Left renal pelvis (tissue), 4 donors: ENCODE results near the gene TAS2R46. TPM values are rescaled to one million over a fixed set of nuclear protein-coding genes. Genes with fewer than 3 reads are reported as not detected.
"Not testable (repeated sequence)": the region's sequence is repeated elsewhere in the genome, so short reads cannot be mapped to it uniquely, and the experiment has no call there.

ENCODE experiments used
- DNase-seq, 4 donors: peaks; one replicate each; pipeline ENCODE4 v3.0.0-alpha.2; 2013; ENCODE audit warnings: low read depth in 4 of 4, low spot score in 3 of 4
- polyA plus RNA-seq, 4 donors: library from polyadenylated mRNA; unstranded; fragments of 120-200 nt; gene quantifications; one replicate each; pipeline ENCODE4 v1.2.1, GENCODE V29; 2013; ENCODE audit not compliant: insufficient read length in 4 of 4

TAS2R46 gene, protein sequence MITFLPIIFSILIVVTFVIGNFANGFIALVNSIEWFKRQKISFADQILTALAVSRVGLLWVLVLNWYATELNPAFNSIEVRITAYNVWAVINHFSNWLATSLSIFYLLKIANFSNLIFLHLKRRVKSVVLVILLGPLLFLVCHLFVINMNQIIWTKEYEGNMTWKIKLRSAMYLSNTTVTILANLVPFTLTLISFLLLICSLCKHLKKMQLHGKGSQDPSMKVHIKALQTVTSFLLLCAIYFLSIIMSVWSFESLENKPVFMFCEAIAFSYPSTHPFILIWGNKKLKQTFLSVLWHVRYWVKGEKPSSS
- under 1 TPM in 1 of 4 donors, not detected in 3; 0.27 TPM for polyA plus RNA-seq

DNA sequence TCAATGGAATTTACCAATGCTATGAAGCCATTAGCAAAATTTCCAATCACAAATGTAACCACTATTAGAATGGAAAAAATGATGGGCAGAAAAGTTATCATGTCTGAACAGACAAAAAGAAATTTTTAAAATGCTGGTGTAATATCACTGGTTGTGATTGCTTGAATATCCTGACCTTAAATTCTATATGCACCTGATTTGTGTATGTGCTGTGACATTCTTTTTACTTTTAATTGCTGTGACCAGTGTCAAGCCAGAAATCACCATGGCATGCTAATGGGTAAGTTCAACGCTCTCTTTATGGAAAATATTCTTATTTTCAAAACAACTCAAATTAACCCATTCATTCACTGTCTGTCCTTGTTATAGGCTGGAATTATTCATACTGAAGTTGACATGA, at the start of gene TAS2R46:
Gene TAS2R46 (minus strand): TSS at position 101 of the 400 bp plus-strand sequence. CDS start 0 bp downstream, at position 101.
- DNase-seq: not testable (repeated sequence)

DNA sequence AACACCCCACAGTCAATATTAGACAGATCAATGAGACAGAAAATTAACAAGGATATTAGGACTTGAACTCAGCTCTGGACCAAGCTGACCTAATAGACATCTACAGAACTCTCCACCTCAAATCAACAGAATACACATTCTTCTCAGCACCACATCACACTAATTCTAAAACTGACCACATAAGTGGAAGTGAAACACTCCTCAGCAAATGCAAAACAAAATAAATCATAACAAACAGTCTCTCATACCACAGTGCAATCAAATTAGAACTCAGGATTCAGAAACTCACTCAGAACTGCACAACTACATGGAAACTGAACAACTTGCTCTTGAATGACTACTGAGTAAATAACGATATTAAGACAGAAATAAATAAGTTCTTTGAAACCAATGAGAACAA, 49.1 kb upstream of the TAS2R46 start:
- DNase-seq: not testable (repeated sequence)

DNA sequence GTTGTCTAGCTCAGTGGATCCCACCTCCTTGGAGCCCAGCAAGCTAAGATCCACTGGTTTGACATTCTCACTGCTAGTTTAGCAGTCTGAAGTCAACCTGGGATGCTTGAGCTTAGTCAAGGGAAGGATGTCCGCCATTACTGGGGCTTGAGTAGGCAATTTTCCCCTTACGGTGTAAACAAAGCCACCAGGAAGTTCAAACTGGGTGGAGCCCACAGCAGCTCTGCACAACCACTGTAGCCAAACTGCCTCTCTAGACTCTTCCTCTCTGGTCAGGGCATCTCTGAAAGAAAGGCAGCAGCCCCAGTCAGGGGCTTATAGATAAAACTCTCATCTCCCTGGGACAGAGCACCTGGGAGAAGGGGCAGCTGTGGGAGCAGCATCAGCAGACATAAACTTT, 46.8 kb upstream of the TAS2R46 start:
- no peak for DNase-seq

DNA sequence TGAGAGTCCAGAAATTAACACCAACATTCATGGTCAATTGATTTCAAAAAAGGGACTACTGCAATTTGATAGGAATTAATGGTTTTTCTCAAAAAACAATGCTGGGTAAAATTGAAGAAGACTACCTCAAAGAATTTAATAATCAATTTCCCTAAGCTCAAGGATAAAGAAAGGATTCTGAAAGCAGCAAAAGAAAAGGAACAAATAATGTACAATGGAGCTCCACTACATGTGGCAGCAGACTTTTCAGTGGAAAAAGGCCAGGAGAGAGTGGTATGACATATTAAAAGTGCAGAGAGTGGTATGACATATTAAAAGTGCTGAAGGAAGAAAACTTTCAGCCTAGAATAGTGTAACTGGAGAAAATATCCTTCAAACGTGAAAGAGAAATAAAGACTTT, 45.6 kb upstream of the TAS2R46 start:
- DNase-seq: no peak

DNA sequence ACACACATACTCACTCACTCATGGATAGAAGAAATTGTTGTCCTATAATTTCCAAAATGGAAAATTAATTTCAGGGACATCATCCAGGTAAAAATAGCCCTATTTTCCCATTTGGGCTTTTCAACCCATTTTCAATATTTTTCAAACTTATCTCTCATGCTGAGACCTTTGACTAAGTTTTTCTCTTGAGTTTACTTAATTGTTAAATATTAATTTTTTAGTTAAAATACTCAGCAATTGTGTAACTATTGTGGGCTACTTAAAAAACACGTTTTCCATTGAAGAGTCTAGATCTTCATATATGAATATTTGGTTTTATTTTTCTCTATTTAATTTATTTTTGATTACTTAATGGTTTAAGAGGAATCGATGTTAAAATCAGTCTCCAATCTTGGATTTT, 44.2 kb upstream of the TAS2R46 start:
- no peak for DNase-seq

DNA sequence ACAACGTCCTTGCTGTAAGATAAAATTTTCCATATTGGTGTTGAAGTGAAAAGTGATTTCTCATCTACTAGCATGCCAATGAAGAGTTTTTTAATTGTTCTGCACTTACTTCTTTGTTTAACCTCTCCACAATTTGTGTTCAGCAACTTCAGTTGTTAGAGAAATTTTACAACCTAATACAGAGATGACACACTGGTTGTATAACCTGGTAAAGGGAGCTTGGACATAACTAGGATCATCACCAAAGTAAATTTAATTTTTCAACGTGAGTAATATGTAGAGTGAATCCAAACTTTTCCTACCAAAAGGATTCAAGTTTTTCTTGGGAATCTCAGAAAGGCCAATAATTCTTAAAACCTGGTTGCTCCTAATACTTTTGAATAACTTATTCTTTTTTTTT, 43.5 kb upstream of the TAS2R46 start:
- DNase-seq: no peak

DNA sequence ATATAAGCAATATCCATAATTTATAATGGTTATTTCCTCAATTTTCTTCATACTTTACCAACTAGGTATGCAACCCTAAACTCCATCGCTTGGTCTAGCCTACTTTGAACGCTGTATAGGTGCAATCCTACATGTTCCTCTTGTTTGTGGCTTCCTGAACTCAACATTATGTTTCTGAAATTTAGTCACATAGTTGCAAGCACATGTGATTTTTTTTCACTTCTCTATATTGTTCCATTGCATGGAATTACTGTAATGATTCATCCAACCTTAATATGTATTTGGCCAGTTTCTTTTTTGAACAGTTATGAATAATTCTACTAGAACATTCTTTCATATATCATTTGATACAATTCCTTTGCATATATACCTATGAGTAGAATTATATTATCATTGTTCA, 32.8 kb upstream of the TAS2R46 start:
- not testable (repeated sequence) for DNase-seq

DNA sequence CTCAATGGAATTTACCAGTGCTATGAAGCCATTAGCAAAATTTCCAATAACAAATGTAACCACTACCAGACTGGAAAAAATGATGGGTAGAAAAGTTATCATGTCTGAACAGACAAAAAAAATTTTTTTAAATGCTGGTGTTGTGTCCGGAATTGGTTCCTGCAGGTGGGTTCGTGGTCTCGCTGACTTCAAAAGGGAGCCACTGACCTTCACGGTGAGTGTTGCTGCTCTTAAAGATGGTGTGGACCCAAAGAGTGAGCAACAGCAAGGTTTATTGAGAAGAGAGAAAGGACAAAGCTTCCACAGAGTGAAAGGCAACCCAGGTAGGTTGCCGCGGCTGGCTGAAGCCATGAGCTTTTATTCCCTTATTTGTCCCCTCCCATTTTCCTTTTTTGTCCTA, 30.0 kb upstream of the TAS2R46 start, which contains the start of gene TAS2R43:
Gene TAS2R43 (minus strand): TSS at position 186 of the 400 bp plus-strand sequence. CDS start 84 bp downstream, at position 102.
- no peak for DNase-seq

DNA sequence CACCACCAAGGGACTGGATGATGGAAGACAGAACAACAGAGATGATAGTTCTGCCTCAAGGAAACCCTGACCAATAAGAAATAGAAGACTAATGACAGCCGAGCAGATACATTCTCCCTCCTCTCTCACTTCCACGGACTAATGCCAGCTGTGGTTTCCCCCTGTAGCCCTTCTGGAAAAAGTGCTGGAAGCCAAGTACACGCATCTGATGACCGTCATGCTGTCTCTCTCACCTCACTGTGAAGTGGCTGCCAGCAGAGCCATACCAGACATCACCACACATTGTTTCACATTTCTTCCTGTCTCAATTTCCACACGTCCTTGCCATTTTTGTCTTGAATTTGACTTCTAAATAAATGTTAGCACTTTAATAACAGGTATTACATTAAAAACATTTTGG, 27.2 kb upstream of the TAS2R46 start:
- no peak for DNase-seq

DNA sequence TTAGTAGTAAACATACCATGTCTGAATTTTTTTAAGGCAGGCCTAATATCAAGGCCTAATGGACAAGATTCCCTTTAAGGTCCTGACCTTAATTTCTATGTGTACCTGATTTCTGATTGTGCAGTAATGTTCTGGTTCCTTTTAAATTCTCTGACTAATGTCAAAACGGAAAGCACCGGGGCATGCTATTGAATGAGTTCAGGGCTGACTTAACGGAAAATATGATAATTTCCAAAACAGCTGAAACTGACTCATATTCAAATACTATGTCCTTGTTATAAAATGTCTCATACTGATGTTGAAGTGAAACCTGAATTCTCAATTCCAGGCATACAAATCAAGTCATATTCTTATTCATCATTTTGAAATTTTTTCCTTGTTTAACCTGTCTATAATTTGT, 23.3 kb upstream of the TAS2R46 start:
- DNase-seq: no peak

DNA sequence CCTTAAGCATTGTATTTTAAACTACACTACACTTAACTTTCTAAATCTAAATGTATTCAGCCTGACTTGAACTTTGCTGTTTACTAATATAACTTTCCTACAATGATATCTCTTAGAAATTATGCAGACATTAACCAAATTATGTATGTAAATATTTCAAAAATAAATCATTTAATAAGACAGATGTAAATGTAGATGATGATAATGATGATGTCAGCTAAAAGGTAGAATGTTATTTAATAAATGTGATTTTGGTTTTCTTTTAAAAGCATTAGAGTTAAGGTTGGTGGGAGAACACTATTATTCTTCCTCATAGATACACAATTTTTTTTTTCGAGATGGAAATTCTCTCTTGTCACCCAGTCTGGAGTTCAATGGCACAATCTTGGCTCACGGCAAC, 19.9 kb upstream of the TAS2R46 start:
- DNase-seq: no peak

DNA sequence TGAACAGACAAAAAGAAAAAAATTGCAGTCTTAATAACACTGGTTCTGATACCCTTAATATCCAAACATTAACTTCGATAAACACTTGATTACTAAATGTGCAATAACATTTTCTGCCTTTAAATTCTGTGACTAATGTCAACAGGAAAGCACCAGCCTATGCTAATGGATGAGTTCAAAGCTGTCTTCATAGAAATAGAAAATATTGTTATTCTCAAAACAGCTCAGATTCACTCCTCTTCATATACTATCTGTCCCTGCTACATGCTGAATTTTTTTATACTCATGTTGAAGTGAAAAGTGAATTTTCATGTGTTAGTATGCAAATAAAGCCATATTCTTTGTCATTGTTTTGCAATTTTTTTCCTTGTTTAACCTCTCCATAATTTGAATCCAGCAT, 16.2 kb upstream of the TAS2R46 start:
- no peak for DNase-seq

DNA sequence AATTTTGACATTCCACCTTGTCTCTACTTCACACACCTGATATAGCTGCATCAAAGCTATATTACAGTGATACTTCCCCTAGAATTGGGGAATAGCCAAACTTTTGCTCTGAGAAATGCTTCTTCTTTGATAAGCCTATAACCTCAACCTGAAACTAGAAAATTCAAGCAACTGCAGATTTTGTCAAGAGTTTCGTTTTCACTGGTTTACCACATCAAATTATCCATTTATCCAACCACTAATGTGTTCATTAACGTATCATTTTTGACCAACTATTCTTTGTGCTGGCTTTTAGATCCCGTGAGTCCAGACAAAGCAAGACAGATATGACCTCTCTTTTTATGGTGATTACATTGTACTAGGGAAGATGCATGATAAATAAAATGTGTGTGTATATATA, 13.5 kb upstream of the TAS2R46 start:
- DNase-seq: no peak

DNA sequence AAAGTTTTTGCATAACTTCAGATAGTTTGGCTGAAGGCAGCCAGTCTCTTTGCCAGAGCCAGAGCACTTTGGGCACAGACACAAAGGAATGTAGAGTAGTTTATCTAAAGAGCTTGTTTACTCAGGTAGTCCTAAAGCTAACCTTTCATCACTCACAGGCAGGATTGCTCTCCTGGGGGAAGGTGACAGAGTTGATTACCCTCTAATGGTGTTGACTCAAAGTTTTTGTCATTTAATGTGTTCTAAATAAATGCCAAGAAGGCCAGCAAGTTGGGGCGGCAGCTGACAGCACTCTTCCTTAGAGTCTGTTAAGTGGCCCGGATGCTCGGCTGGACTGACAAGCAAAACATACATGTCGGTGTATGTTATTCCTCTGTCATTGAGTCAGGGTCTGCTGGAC, 9.3 kb upstream of the TAS2R46 start:
- DNase-seq: no peak

DNA sequence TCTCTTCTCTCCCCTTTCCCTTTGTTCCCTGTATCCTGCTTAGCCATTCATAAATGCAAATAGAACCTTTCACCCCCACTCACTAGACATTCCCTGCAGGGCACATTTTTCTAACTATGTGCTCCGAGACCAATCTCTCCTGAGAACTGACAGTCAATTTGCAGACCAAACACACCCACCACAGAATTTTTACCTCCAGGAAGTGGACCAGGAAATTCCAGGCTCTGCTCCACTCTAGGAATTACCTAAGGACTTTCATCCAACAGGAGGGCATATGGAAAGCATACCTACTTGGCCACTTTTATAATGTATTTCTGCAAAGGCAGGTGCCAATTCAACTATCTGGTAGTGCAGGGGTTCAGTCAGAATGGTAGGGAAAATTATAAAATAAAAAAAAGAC, 8.9 kb upstream of the TAS2R46 start:
- no peak for DNase-seq

DNA sequence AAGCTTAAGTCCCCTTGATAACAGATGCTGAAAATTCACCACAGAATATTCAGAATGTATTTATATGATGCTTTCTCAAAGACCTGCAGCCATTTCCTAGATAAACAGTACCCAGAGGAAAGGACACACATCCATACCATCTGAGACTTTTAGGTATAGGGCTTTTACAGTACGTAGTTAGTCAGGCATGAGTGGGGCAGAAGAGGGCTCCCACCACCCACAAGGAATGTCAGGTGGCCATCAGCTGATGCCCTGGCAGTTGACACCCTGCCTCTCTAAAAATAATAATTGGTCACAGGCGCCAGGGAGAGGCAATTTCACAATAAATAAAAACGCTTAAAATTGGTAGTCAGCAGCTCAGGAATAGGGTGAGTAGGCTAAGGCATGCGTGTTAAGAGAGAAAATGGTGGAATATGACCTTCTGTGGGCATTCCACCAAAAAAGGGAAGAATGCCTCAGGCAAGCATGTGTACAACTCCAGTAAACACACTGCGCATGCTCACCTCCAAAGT, 7.8 kb upstream of the TAS2R46 start:
- DNase-seq: no peak

DNA sequence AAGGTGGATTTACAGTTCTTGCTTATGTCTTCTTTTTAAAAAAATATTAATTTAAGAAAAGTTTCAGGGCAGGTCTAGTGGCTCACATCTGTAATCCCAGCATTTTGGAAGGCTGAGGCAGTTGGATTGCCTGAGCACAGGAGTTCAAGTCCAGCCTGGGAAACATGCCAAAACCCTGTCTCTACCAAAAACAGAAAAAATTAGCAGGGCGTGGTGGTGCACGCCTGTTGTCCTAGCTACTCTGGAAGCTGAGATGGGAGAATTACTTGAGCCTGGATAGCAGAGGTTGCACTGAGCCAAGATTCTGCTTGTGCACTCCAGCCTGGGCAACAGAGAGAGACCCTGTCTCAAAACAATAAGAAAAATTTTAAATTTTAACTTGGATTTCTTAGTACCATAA, 5.4 kb upstream of the TAS2R46 start:
- no peak for DNase-seq

DNA sequence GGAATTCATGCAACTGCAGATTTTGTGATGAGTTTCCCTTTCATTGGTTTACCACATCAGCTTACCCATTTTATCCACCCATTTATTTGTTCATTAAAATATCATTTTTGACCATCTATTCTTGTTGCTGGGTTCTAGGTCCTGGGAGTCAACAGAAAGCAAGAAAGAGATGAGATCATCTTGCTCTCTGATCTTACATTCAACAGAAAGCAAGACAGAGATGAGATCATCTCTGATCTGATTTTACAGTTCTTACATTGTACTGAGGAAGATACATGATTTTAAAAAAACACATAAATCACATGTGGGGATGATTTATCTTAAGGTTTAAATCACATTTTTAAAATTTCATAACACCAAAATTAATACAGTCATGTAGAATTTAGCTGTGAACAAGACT, 2.3 kb downstream of the TAS2R46 start:
- DNase-seq: no peak

DNA sequence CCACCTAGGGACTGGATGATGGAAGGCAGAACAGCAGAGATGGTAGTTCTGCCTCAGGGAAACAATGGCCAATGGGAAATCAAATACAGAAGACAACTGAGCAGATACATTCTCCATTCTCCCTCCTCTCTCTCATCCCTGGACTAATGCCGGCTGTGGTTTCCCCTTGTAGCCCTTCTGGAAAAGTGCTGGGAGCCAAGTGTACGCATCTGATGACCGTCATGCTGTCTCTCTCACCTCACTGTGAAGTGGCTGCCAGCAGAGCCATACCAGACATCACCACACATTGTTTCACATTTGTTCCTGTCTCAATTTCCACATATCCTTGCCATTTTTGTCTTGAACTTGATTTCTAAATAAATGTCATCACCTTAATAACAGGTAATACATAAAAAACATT, 3.1 kb downstream of the TAS2R46 start:
- DNase-seq: no peak

DNA sequence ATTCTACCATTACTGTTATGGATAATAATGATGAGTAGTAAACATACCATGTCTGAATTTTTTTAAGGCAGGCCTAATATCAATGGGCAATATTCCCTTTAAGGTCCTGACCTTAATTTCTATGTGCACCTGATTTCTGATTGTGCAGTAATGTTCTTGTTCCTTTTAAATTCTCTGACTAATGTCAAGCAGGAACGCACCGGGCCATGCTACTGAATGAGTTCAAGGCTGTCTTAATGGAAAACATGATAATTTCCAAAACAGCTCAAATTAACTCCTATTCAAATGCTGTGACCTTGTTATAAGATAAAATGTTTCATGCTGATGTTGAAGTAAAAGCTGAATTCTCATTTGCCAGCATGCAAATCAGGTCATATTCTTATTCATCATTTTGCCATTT, 6.8 kb downstream of the TAS2R46 start:
- DNase-seq: no peak

DNA sequence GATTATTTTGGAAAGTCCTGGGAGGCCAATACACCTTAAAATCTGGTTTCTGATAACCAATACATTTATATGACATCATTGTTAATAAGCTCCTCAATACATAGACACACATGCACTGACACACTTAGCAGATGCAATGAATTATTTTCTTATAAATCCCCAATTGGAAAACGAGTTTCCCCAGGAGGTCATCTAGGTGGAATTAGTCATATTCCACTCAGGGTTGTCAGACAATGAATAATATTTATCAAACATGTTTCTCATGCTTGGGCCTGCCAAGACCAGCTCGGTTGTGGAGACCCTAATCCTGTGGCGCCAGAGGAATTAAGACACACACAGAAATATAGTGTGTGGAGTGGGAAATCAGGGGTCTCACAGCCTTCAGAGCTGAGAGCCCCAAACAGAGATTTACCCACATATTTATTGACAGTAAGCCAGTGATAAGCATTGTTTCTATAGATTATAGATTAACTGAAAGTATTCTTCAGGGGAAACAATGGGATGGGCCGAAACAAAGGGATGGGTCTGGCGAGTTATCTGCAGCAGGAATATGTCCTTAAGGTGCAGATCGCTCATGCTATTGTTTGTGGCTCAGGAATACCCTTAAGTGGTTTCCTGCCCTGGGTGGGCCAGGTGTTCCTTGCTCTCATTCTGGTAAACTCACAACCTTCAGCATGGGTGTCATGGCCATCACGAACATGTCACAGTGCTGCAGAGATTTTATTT, 12.1 kb downstream of the TAS2R46 start:
- not testable (repeated sequence) for DNase-seq

DNA sequence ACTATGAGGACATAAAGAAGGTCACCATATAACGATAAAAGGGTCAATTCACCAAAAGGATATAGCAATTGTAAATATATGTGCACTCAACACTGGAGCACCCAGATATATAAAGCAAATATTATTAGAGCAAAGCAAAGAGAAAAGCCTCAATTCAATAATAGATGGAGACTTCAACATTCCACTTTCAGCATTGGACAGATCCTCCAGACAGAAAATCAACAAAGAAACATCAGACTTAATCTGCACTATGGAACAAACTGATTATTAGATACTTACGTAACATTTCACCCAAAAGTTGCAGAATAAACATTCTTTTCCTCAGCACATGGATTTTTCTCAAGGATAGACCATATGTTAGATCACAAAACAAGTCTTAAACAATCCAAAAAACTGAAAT, 20.7 kb downstream of the TAS2R46 start:
- DNase-seq: not testable (repeated sequence)
